Ishikawa (cell line): ENCODE measurements around the gene CHEK2.

ENCODE experiments used
- CEBPB ChIP-seq: IDR thresholded peaks from 2 replicates; pipeline ENCODE4 v1.6.1; 2012
- CREB1 ChIP-seq: IDR thresholded peaks from 2 replicates; pipeline ENCODE4 v1.6.1; 2012; ENCODE audit warnings: low read depth
- EGR1 ChIP-seq: IDR thresholded peaks from 2 replicates; pipeline ENCODE4 v1.6.1; 2012
- EP300 ChIP-seq: IDR thresholded peaks from 2 replicates; pipeline ENCODE4 v1.6.1; 2012; ENCODE audit warnings: borderline replicate concordance
- FOXM1 ChIP-seq: IDR thresholded peaks from 2 replicates; pipeline ENCODE4 v1.6.1; 2012; ENCODE audit warnings: low read depth, borderline replicate concordance
- NFIC ChIP-seq: IDR thresholded peaks from 2 replicates; pipeline ENCODE4 v1.6.1; 2012
- RAD21 ChIP-seq: IDR thresholded peaks from 2 replicates; pipeline ENCODE4 v1.6.1; 2012; ENCODE audit warnings: low read depth
- TAF1 ChIP-seq: IDR thresholded peaks from 2 replicates; pipeline ENCODE4 v1.6.1; 2012; ENCODE audit warnings: low read depth, mild to moderate bottlenecking
- TCF12 ChIP-seq: IDR thresholded peaks from 2 replicates; pipeline ENCODE4 v1.6.1; 2012; ENCODE audit warnings: low read depth
- TEAD4 ChIP-seq: IDR thresholded peaks from 2 replicates; pipeline ENCODE4 v1.6.1; 2012
- YY1 ChIP-seq: IDR thresholded peaks from 2 replicates; pipeline ENCODE4 v1.6.1; 2012; ENCODE audit warnings: low read depth
- ZBTB7A ChIP-seq: IDR thresholded peaks from 2 replicates; pipeline ENCODE4 v1.6.1; 2012; ENCODE audit warnings: low read depth
- TF ChIP-seq, protein P1 (sequence below): IDR thresholded peaks from 2 replicates; pipeline ENCODE4 v1.6.1; 2012
- TF ChIP-seq, protein P2 (sequence below): IDR thresholded peaks from 2 replicates; pipeline ENCODE4 v1.6.1; 2012
- TF ChIP-seq, protein P3 (sequence below): IDR thresholded peaks from 2 replicates; pipeline ENCODE4 v1.6.1; 2012; ENCODE audit warnings: low read depth, mild to moderate bottlenecking

Gene CHEK2

DNA sequence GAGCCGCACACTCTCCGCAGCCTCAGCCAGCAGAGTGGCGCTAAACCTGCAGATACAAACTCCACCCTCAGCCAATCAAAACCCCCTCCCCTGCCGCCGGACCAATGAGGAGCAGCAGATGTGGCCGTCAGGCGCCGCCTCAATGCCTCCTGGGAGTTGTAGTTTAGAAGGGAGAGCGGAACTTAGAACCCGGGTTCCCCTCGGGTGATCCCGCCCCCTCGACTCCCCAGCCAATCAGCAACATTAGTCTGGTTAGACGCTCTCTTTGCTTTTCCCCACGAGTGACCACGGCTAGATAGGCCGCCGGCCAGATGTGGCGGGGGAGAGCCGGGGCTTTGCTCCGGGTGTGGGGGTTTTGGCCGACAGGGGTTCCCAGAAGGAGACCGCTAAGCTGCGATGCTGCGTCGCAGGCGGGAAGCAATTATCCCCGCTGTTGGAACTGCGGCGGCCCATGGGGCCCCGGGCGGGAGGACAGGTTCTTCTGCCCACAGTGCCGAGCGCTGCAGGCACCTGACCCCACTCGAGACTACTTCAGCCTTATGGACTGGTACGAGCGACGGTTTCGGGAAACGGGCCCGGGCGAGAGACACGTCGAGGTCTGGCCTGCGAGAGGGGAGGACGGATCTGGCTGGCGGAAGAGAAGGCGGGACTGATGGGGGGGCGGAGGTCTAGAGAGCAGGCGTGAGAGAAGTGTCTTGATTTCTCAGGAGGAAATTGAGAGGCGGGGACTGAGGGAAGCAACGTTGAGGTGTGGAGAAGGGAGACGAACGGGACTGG lies at the start of gene CHEK2, which contains the start of gene HSCB:
Gene CHEK2 (minus strand): TSS at position 36 of the 777 bp plus-strand sequence. CDS start 7,099 bp downstream, outside the sequence.
Gene HSCB (plus strand): TSS at position 255 of the 777 bp plus-strand sequence. CDS start 57 bp downstream, at position 312.
- TF ChIP-seq TEAD4 (no peak), ZBTB7A (0 out of 2 replicates have a peak, but pooled peaks have one; percentile 53), FOXM1 (peak; percentile 82), NFIC (no peak; the same call in none of the 2 replicates), CEBPB (no peak), TCF12 (no peak; the same call in 1 of the 2 replicates), RAD21 (no peak), EGR1 (no peak), TAF1 (peak; percentile 78; the same call in 1 of the 2 replicates), YY1 (peak; percentile 64; the same call in 1 of the 2 replicates), EP300 (no peak), CREB1 (peak; percentile 70)
- TF ChIP-seq, protein P1, sequence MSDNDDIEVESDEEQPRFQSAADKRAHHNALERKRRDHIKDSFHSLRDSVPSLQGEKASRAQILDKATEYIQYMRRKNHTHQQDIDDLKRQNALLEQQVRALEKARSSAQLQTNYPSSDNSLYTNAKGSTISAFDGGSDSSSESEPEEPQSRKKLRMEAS: peak; percentile 90
- TF ChIP-seq, protein P2, sequence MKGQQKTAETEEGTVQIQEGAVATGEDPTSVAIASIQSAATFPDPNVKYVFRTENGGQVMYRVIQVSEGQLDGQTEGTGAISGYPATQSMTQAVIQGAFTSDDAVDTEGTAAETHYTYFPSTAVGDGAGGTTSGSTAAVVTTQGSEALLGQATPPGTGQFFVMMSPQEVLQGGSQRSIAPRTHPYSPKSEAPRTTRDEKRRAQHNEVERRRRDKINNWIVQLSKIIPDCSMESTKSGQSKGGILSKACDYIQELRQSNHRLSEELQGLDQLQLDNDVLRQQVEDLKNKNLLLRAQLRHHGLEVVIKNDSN: peak; percentile 80
- TF ChIP-seq, protein P3, sequence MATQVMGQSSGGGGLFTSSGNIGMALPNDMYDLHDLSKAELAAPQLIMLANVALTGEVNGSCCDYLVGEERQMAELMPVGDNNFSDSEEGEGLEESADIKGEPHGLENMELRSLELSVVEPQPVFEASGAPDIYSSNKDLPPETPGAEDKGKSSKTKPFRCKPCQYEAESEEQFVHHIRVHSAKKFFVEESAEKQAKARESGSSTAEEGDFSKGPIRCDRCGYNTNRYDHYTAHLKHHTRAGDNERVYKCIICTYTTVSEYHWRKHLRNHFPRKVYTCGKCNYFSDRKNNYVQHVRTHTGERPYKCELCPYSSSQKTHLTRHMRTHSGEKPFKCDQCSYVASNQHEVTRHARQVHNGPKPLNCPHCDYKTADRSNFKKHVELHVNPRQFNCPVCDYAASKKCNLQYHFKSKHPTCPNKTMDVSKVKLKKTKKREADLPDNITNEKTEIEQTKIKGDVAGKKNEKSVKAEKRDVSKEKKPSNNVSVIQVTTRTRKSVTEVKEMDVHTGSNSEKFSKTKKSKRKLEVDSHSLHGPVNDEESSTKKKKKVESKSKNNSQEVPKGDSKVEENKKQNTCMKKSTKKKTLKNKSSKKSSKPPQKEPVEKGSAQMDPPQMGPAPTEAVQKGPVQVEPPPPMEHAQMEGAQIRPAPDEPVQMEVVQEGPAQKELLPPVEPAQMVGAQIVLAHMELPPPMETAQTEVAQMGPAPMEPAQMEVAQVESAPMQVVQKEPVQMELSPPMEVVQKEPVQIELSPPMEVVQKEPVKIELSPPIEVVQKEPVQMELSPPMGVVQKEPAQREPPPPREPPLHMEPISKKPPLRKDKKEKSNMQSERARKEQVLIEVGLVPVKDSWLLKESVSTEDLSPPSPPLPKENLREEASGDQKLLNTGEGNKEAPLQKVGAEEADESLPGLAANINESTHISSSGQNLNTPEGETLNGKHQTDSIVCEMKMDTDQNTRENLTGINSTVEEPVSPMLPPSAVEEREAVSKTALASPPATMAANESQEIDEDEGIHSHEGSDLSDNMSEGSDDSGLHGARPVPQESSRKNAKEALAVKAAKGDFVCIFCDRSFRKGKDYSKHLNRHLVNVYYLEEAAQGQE: no peak

DNA sequence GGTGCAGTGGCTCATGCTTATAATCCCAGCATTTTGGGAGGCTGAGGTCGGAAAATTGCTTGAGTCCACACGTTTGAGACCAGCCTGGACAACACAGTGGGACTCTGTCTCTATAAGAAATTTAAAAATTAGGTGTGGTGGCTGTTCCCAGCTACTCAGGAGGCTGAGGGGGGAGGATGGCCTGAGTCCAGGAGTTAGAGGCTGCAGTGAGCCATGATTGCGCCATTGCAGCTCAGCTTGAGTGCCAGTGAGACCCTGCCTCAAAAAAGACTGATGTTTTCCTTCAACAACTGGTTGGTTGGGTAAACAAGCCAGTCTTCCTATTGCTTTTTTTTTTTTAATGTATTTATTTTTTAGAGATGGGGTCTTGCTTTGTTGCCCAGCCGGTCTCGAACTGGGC lies 49.5 kb upstream of the CHEK2 start:
- TF ChIP-seq NFIC (no peak), CREB1 (no peak), TEAD4 (no peak), RAD21 (no peak), YY1 (no peak), TCF12 (no peak)
- TF ChIP-seq, protein P1: no peak

DNA sequence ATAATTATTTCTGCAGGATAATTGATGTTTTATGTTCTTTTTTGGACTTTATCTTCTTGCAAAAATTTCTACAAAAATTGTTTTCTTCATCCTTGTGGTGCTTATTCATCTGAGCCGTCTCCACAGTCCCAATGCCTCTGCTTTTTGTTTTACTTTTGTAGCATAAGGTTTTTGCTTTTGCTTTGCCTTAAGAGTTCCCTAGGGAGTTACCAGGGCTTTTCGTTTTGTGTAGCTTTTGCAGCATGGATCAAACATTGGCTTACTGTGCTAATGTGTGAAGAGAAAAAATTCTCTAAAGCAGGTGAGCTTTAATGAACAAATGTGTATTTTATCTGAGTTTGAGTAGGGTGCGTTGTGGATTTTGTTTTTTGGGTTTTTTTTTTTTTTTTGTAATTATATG lies 47.0 kb upstream of the CHEK2 start:
- TF ChIP-seq ZBTB7A (no peak), CEBPB (no peak), YY1 (no peak), CREB1 (no peak), TEAD4 (no peak), TCF12 (no peak)

DNA sequence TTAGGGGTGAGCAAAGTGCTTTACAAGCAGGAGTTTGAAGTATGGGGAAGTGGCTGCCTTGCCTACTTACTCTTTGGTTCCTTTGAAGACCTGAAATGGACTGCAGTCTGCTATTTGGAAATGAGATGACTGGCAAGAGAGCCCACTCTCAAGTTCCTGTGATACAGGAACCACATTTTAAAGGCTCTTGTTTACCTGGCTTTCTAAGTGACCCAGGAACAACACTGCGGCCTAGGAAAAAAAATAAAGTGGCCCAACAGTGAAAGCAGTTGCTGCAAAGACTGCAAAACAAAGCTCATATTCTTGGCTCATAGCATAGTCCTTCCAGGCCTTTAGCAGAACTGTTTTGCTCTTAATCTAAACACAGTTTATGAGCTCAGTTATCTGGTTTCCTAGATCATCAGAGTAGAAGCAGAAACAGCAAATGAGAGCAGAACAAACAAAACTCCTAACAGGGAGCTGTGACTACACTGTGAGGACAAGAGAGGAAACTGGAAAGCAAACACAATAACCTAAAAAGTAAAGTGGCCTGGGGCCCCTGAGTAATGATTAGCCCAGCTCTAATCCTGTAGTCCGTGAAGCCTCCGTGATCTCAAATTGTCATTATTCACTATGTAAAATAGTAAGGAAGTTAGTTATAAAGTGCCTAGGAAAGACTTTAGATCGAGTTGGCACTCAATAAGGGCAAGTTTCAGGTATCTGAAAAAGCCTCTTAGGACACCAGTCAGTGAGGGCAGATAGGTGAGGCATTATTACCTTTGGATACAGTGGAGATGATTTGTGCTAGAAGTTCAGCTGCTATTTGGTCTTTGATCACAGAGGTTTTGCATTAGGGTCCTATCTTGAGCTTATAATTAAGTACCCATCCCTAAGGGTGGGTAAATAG lies 42.4 kb upstream of the CHEK2 start:
- TF ChIP-seq TEAD4 (no peak), YY1 (no peak), EP300 (no peak), EGR1 (no peak), RAD21 (no peak), TAF1 (no peak), CREB1 (no peak), ZBTB7A (no peak), TCF12 (no peak), NFIC (no peak)
- TF ChIP-seq, protein P2: no peak
- TF ChIP-seq, protein P3: no peak

DNA sequence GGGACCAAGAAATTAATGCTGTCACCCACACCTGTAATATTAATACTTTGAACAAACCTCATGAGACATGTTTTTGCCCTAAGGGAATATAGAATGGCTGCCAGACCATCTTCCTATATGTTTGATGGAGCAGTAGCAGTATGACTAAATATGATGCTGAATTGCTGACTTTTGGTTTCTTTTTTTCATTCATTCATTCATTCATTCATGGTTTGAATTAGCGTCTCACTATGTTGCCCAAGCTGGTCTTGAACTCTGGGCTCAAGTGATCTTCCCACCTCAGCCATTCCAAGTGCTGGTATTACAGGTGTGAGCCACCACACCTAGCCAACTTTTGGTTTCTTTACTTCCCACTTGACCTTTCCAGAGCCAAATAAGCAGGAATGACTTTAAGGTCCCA lies 38.7 kb upstream of the CHEK2 start:
- TF ChIP-seq FOXM1: no peak
- no peak for TF ChIP-seq TEAD4
- no peak for TF ChIP-seq YY1
- TF ChIP-seq ZBTB7A: no peak
- TF ChIP-seq, protein P3: no peak
- TF ChIP-seq NFIC: no peak
- TF ChIP-seq, protein P1: no peak
- TF ChIP-seq TAF1: no peak
- TF ChIP-seq EP300: no peak
- no peak for TF ChIP-seq EGR1
- TF ChIP-seq CEBPB: no peak
- no peak for TF ChIP-seq TCF12
- TF ChIP-seq RAD21: no peak
- TF ChIP-seq CREB1: no peak
- TF ChIP-seq, protein P2: no peak
